Non-pigmented ciliary epithelial cell (primary cell): ENCODE results near the gene HSPB7.
"Not testable (repeated sequence)": the region's sequence is repeated elsewhere in the genome, so short reads cannot be mapped to it uniquely, and the experiment has no call there.

Source experiments
- DNase-seq: peaks from one replicate; pipeline ENCODE4 v3.0.0-alpha.2; 2010; ENCODE audit warnings: low read depth

Gene HSPB7

DNA sequence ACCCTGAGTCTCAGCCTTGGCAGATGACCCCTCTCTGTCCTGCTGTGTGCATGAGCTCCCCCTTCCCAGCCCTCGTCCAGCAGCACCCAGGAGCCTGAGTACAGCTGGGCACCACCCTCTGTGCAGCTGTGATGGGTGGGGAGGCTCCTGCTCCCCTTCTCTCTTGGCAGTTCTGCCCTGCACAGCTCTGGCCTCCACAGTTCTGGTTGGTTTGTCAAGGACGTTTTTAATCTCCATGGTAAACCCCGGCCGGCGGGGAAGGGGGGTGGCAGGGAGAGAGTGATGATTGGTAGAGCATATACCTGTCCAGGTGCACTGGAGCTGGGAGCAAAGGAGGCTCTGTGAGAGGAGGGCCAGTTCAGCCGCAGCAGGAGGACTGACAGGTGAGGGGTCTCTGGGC, 3.8 kb upstream of the HSPB7 start, which contains the start of gene CLCNKA:
Gene CLCNKA, plus strand, starts transcription at position 356 of the 400 bp plus-strand sequence. CDS start 584 bp downstream, outside the sequence.
- no peak for DNase-seq

DNA sequence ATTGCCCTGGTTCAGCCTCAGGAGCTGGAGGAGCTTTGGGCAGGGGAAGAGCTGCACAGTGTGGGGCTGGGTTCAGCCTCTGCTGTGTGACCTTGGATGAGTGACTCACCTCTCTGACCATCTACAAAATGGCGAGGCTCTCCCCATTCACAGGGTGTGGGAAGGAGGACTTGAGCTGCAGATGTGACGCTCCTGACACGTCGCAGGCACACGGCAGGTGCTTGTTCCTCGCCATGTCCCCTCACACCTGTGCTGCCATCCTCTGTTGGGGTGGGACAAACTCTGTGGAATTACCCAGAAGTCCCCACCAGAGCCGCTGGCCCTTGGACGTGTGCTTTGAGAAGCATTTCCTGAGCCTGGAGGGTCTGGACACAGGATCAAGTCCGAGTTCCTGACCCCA, 3.0 kb upstream of the HSPB7 start:
- not testable (repeated sequence) for DNase-seq

GRCh38 chr1:16020325-16020724, 2.5 kb upstream of the HSPB7 start:
- no peak for DNase-seq

- DNase-seq = no peak
Measured at GRCh38 chr1:16019644-16020277, 1.9 kb upstream of the HSPB7 start.

DNA sequence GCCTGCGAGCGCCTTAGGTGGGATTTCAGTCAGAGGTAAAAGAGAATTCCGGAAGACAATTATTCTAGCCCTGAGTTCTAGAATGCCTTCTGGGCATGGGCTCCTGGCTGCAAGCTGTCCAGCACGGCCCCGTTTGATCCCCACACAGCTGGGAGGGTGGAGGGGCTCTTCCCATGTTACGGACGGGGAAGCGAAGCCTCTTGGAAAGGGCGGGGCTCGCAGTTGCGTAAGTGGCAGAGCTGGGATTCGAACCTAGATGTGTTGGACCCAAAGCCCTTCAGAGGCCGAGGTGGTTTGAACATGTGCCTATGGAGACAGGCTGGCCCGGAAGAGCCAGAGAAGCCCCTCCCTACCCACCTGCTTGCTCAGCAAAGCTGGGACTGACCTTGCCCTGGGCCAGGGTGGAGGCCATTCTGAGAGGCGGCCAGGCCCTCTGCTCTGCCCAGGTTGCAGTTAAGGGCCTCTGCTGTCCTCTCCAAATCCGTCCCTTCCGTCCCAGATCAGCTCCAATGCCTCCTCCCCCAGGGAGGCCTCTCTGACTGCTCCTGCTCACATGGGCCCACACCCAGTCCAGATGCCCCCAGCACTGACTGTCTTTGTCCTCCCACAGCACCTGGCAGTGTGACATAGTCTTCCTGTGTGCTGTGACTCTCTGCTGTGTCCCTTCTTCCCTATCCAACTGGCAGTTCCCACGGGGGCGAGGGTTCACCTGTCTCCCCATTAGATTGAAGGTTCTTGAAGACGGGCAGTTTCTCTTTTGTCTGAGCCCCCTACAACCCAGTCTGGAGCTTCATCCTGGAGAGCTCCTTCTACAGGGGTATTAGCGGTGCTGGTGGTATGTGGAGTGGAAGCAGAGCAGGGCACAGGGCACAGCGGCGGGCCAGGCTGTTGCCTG, 1.2 kb upstream of the HSPB7 start:
- DNase-seq = no peak

GRCh38 chr1:16018308-16018707, 465 bp upstream of the HSPB7 start:
- DNase-seq = no peak

GRCh38 chr1:16017076-16017460, 775 bp downstream of the HSPB7 start:
- no peak for DNase-seq

GRCh38 chr1:16015960-16016901, 1.6 kb downstream of the HSPB7 start:
- DNase-seq = no peak

DNA sequence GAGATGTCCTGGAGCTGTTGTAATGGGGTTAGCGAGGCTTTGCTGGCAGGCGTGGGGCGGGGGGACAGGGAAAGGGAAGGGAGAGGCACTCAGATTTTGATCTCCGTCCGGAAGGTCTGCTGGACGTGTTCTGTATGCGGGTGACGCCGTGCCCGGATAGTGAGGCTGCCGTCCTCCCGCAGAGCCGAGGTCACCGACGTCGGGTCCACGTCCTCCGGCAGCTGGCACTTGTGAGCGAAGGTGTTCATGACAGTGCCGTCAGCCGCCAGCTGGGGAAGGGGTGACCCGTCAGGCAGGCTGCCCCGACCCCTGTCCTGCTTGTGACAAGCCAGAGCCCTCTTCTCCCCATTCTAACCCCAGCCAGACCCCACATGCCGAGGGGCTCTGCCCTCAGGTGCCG, 2.4 kb downstream of the HSPB7 start:
- no peak for DNase-seq

DNA sequence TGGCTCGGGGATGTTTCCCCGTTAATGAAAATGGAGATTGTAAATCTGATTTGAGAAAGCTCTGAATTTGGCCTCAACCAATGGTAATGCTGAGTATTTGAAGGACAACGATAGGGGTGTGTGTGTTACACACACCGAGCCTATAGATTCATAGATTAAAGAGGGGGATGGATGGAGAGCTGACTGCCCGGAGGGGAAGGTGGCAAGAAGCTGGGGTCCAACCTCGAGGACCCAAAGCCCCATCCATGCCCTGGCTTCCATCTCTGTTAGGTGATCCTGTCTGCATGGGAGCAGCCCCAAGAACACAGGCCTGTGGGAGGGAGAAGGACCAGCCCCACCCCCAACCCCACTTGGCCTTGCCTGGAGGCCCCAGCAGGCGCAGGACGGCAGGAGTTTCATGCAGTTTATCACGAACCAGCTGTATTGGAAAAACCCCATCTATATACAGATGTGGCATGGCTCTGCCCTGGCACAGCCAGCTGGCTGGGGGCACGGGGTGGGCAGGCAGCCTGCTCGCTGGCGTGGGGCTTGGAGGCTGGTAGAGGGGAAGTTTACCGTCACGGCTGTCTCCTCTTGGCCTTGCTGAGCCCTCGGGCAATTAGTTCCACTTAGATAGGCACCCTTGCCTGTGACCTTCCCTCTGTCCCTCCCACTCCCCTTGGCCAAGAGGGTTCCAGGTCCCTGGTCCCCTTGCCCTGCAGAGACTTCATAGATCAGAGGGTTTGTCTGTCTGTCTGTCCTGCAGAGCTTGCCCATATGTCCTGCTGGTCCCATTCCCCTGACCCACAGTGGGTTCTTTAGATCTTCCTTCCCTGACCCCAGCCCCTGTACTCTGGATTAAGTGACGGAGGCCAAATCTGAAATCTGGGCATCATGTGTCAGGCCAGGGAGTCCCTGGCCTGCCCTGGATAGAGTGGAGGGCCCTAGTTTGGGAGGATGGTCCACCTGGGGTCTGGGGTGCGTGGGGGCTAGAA, 3.0 kb downstream of the HSPB7 start:
- DNase-seq = no peak

DNA sequence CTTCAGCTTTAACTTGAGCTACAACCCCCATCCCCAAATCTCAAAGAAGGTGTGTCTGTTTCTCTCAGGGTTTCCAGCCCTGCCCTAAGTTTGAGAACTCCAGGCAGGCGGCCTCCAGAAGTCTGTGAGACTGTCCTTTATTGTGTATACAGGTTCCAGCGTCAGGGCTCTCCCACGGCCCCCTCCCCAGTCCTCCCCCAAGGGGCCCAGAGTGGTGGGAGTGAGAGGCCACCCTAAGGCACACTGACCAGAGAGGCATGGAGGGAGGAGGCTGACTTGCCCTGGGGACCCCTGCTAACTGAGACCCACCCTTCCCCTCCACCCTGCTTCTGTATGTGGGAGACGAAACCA, 4.0 kb downstream of the HSPB7 start:
- no peak for DNase-seq

- DNase-seq = no peak
Measured at GRCh38 chr1:16013220-16013907, 4.5 kb downstream of the HSPB7 start.

DNA sequence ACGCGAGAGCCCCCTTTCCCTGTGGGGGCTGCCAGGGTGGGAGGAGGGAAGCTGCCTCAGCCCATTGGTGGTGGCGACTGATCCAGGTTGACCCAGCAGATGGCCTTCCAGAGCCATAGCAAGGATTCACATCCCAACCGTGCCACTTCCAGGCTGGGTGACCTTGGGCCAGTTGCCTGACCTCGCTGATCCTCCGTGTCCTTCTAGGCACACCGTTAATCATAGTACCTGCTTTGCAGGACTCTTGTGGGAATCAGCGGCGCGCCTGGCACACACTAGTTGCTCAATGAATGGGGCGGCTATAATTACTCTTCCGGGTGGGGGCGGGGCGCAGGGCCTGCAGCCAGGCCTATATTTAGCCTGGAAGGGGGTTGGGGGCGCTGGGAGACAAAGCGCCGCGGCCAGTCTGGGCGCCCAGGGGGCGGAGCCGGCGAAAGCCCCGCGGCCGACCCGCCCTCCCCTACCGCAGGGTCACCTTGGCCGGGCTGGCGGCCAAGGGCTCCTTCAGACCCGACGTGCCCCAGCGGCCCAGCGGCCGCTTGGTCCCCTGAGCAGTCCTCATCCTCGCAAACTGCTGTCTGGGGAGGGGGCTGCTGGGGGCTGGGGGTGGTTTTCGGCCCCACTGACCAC, 5.1 kb downstream of the HSPB7 start:
- no peak for DNase-seq

DNA sequence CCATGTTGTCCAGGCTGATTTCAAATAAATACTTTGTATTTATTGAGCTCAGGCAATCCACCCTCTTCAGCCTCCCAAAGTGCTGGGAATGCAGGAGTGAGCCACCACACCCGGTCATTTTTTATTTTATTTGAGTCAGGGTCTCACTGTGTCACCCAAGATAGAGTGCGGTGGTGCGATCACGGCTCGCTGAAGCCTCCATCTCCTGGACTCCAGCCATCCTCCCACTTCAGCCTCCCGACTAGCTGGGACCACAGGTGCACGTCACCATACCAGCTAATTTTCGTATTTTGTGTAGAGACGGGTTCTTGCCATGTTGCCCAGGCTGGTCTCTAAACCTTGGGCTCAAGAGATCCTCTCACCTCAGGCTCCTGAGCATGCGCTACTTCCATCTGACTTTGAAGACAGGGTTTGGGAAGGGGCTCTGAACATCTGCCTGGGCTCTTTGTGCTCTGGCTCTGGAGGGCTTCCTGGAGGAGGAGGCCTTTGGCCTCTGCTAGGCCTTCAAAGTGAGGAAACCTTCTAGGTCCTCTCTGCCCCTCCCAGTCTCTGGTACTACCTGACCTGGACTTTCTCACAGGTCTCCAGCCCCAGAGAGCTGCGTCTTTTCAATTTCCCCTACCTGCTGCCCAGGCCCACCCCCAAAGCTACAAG, 5.8 kb downstream of the HSPB7 start:
- no peak for DNase-seq

DNA sequence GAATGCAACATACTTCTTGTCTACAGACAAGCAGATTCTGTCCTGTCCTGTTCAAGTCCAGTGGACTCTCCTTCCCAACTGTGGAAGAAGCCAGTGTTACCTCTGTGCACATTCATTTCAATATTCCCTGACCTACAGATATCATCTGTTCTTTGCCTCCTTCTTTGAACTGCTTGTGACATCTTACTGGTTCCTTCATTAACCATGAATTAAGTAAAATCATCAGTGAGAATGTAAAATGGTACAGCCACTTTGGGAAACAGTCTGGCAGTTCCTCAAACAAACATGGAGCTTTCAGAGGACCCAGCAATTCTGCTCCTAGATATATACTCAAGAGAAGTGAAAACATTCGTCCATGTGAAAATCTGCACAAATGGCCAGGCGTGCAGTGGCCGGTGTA, 7.0 kb downstream of the HSPB7 start:
- DNase-seq = no peak

DNA sequence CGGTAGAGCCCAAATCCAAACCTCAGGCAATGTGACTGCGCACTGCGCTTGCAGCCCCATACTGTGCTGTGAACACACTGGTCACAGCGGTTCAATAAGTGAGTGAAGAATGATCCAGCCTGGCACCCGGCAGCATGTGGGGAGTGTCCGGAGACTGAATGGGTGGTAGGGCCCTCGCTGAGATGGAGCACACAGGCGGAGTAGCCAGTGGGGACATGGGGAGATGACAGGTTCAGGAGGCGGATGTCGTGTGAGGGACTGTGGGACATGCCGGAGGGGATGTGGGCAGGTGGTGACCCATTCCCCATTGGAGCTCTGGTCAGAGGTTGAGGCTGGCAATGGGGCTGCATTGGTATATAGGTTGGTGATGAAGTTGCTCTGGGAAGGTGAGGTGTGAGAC, 8.2 kb downstream of the HSPB7 start:
- DNase-seq = no peak

GRCh38 chr1:16009030-16009460, 8.8 kb downstream of the HSPB7 start:
- no peak for DNase-seq

DNA sequence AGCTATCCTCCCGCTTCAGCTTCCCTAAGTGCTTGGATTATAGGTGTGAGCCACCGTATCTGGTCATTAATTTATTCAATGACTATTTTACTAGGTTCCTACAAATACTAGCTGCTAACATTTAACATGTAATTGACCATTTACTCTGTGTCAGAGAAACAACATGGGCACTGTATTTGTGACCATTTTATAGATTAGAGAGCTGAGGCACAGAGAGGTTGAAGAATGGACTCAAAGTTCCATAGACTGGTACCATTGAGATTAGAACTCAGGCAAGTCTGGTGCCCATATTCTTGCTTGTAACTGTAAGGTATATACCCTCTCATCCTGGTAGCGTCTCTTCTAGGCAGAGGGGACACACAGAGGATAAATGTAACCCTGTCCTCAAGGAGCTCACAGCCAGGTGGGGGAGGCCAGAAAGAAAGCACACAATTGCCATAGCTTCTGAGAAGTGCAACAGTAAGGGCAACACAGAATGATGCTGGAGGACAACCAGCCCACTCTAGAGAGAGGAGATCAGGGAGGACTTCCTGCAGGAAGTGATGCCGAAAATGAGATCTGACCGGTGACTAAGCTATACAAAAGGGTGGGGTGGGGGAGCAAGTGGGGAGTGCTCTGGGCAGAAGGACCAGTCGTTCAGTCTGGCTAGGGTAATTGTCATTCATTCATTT, 10.0 kb downstream of the HSPB7 start:
- no peak for DNase-seq
